SK-N-SH (cell line): Measurements from ENCODE around the gene HEPHL1.

Source experiments
- EP300 ChIP-seq, 2 experiments: IDR thresholded peaks; 2 replicates each; pipeline versions ENCODE4 v1.4.0 to v1.6.1; 2012; ENCODE audit warnings: borderline replicate concordance in 1 of 2, low read depth in 1 of 2, low read length in 1 of 2
- EZH2phosphoT487 ChIP-seq: fragments of 200-600 bp; sonication (generic); IDR thresholded peaks from 2 replicates; pipeline ENCODE4 v1.6.1; 2017; ENCODE audit warnings: low read depth, mixed run types, mild to moderate bottlenecking, antibody characterized with exemption, moderate library complexity, borderline replicate concordance
- GATA2 ChIP-seq: sonication (generic); formaldehyde crosslinking; IDR thresholded peaks from 2 replicates; pipeline ENCODE4 v1.5.0; 2020; ENCODE audit warnings: mild to moderate bottlenecking, missing genetic modification reagents
- RFX5 ChIP-seq: IDR thresholded peaks from 2 replicates; pipeline ENCODE4 v1.6.1; 2012; ENCODE audit warnings: mild to moderate bottlenecking, improper control_type of control experiment, low read length
- SIN3A ChIP-seq: IDR thresholded peaks from 2 replicates; pipeline ENCODE4 v1.6.1; 2012; ENCODE audit warnings: low read depth, mild to moderate bottlenecking, low read length, moderate library complexity, borderline replicate concordance
- TEAD4 ChIP-seq: IDR thresholded peaks from 2 replicates; pipeline ENCODE4 v1.4.0; 2012; ENCODE audit warnings: mild to moderate bottlenecking, borderline replicate concordance; ENCODE audit not compliant: insufficient read depth
- TF ChIP-seq, protein P1 (sequence below): fragments of 200-600 bp; sonication (generic); IDR thresholded peaks from 2 replicates; pipeline ENCODE4 v1.6.1; 2017; ENCODE audit warnings: antibody characterized with exemption, mild to moderate bottlenecking, moderate library complexity
- TF ChIP-seq, protein P2 (sequence below): IDR thresholded peaks from 2 replicates; pipeline ENCODE4; 2012
- TF ChIP-seq, protein P3 (sequence below): IDR thresholded peaks from 2 replicates; pipeline ENCODE4 v1.6.1; 2012; ENCODE audit warnings: mild to moderate bottlenecking, low read depth, low read length, moderate library complexity
- TF ChIP-seq, protein P4 (sequence below): IDR thresholded peaks from 2 replicates; pipeline ENCODE4 v1.4.0; 2012; ENCODE audit warnings: low read depth, borderline replicate concordance

DNA sequence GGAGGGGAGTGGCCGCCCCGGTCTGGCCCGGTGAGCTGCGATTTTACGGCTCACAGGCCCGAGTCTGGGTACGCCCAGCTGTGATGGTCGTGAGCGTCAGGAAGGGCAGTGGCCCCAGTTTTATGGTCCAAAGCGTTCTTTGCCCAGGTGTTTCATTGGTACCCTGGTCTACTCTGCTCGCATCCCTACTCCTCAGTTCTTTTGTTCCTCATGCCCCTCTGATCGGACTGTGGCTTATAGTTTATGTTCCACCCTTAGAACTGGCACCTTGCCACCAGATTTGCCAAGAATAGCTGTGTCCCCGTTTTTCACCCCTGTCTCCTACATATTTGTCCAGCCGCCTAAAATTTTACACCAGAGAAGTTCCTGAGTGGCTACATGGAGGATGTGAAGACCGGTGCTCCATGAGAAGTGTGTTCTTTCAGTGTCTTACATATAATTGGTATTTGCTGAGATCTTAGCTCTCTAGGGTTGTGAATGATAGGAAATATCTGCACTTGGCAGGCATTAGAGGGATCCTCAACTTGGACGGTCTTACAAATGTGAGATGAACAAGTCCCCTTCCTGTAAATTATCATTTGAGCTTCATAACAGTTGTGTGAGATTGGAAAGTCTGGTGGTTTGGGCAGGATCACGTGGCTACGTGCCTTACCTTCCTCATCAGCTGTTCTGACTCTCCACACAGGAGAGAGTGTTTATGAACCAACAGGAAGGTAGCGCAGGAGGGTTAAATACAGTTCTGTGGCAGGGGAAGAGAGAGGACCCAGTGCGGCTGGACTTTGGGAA, 108.6 kb downstream of the HEPHL1 start:
- no peak for TF ChIP-seq EP300 (IDR thresholded peaks at IDR 0.05; ENCODE audit: borderline replicate concordance in 1 of 2, low read depth in 1 of 2, low read length in 1 of 2)
- TF ChIP-seq, protein P1, sequence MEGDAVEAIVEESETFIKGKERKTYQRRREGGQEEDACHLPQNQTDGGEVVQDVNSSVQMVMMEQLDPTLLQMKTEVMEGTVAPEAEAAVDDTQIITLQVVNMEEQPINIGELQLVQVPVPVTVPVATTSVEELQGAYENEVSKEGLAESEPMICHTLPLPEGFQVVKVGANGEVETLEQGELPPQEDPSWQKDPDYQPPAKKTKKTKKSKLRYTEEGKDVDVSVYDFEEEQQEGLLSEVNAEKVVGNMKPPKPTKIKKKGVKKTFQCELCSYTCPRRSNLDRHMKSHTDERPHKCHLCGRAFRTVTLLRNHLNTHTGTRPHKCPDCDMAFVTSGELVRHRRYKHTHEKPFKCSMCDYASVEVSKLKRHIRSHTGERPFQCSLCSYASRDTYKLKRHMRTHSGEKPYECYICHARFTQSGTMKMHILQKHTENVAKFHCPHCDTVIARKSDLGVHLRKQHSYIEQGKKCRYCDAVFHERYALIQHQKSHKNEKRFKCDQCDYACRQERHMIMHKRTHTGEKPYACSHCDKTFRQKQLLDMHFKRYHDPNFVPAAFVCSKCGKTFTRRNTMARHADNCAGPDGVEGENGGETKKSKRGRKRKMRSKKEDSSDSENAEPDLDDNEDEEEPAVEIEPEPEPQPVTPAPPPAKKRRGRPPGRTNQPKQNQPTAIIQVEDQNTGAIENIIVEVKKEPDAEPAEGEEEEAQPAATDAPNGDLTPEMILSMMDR = no peak
- TF ChIP-seq RFX5 = no peak
- TF ChIP-seq, protein P2, sequence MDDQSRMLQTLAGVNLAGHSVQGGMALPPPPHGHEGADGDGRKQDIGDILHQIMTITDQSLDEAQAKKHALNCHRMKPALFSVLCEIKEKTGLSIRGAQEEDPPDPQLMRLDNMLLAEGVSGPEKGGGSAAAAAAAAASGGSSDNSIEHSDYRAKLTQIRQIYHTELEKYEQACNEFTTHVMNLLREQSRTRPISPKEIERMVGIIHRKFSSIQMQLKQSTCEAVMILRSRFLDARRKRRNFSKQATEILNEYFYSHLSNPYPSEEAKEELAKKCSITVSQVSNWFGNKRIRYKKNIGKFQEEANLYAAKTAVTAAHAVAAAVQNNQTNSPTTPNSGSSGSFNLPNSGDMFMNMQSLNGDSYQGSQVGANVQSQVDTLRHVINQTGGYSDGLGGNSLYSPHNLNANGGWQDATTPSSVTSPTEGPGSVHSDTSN = no peak
- TF ChIP-seq EZH2phosphoT487 = no peak
- TF ChIP-seq, protein P3, sequence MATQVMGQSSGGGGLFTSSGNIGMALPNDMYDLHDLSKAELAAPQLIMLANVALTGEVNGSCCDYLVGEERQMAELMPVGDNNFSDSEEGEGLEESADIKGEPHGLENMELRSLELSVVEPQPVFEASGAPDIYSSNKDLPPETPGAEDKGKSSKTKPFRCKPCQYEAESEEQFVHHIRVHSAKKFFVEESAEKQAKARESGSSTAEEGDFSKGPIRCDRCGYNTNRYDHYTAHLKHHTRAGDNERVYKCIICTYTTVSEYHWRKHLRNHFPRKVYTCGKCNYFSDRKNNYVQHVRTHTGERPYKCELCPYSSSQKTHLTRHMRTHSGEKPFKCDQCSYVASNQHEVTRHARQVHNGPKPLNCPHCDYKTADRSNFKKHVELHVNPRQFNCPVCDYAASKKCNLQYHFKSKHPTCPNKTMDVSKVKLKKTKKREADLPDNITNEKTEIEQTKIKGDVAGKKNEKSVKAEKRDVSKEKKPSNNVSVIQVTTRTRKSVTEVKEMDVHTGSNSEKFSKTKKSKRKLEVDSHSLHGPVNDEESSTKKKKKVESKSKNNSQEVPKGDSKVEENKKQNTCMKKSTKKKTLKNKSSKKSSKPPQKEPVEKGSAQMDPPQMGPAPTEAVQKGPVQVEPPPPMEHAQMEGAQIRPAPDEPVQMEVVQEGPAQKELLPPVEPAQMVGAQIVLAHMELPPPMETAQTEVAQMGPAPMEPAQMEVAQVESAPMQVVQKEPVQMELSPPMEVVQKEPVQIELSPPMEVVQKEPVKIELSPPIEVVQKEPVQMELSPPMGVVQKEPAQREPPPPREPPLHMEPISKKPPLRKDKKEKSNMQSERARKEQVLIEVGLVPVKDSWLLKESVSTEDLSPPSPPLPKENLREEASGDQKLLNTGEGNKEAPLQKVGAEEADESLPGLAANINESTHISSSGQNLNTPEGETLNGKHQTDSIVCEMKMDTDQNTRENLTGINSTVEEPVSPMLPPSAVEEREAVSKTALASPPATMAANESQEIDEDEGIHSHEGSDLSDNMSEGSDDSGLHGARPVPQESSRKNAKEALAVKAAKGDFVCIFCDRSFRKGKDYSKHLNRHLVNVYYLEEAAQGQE = no peak
- no peak for TF ChIP-seq SIN3A
- no peak for TF ChIP-seq TEAD4
- no peak for TF ChIP-seq GATA2 (CRISPR knock-in tag)
- TF ChIP-seq, protein P4, sequence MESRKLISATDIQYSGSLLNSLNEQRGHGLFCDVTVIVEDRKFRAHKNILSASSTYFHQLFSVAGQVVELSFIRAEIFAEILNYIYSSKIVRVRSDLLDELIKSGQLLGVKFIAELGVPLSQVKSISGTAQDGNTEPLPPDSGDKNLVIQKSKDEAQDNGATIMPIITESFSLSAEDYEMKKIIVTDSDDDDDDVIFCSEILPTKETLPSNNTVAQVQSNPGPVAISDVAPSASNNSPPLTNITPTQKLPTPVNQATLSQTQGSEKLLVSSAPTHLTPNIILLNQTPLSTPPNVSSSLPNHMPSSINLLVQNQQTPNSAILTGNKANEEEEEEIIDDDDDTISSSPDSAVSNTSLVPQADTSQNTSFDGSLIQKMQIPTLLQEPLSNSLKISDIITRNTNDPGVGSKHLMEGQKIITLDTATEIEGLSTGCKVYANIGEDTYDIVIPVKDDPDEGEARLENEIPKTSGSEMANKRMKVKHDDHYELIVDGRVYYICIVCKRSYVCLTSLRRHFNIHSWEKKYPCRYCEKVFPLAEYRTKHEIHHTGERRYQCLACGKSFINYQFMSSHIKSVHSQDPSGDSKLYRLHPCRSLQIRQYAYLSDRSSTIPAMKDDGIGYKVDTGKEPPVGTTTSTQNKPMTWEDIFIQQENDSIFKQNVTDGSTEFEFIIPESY = no peak
